Liver (tissue), 3 donors: ENCODE results near the gene TRIO.

Source experiments
- EGR1 ChIP-seq, 2 donors: IDR thresholded peaks; 2 replicates each; pipeline ENCODE4 v1.6.1; 2016 to 2018; ENCODE audit warnings: antibody characterized with exemption in 2 of 2, low read depth in 2 of 2
- HNF4G ChIP-seq: IDR thresholded peaks from 2 replicates; pipeline ENCODE4 v1.6.1; 2016; ENCODE audit warnings: antibody characterized with exemption
- JUND ChIP-seq, 2 donors: IDR thresholded peaks; 2 replicates each; pipeline ENCODE4 v1.6.1; 2016; ENCODE audit warnings: antibody characterized with exemption in 2 of 2
- NR2F2 ChIP-seq: IDR thresholded peaks from 2 replicates; pipeline ENCODE4 v1.6.1; 2016; ENCODE audit warnings: antibody characterized with exemption
- RAD21 ChIP-seq, 2 donors: IDR thresholded peaks; 2 replicates each; pipeline ENCODE4 v1.6.1; 2016; ENCODE audit warnings: antibody characterized with exemption in 2 of 2, mild to moderate bottlenecking in 2 of 2
- RXRA ChIP-seq, 2 donors: IDR thresholded peaks; 2 replicates each; pipeline ENCODE4 v1.6.1; 2017 to 2018; ENCODE audit warnings: antibody characterized with exemption in 2 of 2, mild to moderate bottlenecking in 1 of 2
- SP1 ChIP-seq: IDR thresholded peaks from 2 replicates; pipeline ENCODE4 v1.6.1; 2018; ENCODE audit warnings: antibody characterized with exemption, mild to moderate bottlenecking
- YY1 ChIP-seq: IDR thresholded peaks from 2 replicates; pipeline ENCODE4 v1.6.1; 2016; ENCODE audit warnings: antibody characterized with exemption, mild to moderate bottlenecking
- TF ChIP-seq, protein P1 (sequence below): fragments of 150-350 bp; IDR thresholded peaks from 2 replicates; pipeline ENCODE4 v1.5.1; 2017; ENCODE audit warnings: improper control_type of control experiment, low read depth, low read length; ENCODE audit not compliant: missing input control
- TF ChIP-seq, protein P2 (sequence below): IDR thresholded peaks from 2 replicates; pipeline ENCODE4 v1.6.1; 2016; ENCODE audit warnings: antibody characterized with exemption
- TF ChIP-seq, protein P3 (sequence below): IDR thresholded peaks from 2 replicates; pipeline ENCODE4 v1.6.1; 2016; ENCODE audit warnings: antibody characterized with exemption, mild to moderate bottlenecking
- donor health status: healthy.
- donor health status: healthy.

DNA sequence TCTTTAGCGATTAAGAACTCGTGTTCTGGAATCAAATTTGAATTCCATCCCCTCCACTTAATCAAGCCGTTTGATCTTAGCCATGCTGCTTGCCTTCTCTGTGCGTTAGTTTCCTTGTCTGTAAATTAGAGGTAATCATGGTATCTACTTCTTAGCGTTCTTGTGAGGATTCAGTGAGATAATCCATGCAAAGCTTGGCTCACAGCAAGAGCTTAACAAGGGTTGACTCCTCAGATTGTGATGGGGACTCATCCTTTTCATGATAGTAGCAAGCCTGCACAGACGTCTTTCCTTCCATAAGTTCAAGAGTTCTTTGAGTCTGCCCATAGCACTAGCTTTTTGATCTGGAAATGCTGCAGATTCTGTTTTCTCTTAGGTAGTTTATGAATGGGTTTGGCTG is 72.8 kb downstream of the TRIO start:
- TF ChIP-seq SP1 (no peak), JUND (IDR thresholded peaks at IDR 0.05) (no peak), NR2F2 (no peak), RAD21 (IDR thresholded peaks at IDR 0.05) (no peak), YY1 (no peak), EGR1 (IDR thresholded peaks at IDR 0.05; ENCODE audit: low read depth in 2 of 2) (no peak), RXRA (IDR thresholded peaks at IDR 0.05) (no peak), HNF4G (no peak)
- TF ChIP-seq, protein P1, sequence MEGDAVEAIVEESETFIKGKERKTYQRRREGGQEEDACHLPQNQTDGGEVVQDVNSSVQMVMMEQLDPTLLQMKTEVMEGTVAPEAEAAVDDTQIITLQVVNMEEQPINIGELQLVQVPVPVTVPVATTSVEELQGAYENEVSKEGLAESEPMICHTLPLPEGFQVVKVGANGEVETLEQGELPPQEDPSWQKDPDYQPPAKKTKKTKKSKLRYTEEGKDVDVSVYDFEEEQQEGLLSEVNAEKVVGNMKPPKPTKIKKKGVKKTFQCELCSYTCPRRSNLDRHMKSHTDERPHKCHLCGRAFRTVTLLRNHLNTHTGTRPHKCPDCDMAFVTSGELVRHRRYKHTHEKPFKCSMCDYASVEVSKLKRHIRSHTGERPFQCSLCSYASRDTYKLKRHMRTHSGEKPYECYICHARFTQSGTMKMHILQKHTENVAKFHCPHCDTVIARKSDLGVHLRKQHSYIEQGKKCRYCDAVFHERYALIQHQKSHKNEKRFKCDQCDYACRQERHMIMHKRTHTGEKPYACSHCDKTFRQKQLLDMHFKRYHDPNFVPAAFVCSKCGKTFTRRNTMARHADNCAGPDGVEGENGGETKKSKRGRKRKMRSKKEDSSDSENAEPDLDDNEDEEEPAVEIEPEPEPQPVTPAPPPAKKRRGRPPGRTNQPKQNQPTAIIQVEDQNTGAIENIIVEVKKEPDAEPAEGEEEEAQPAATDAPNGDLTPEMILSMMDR: no peak
- TF ChIP-seq, protein P2, sequence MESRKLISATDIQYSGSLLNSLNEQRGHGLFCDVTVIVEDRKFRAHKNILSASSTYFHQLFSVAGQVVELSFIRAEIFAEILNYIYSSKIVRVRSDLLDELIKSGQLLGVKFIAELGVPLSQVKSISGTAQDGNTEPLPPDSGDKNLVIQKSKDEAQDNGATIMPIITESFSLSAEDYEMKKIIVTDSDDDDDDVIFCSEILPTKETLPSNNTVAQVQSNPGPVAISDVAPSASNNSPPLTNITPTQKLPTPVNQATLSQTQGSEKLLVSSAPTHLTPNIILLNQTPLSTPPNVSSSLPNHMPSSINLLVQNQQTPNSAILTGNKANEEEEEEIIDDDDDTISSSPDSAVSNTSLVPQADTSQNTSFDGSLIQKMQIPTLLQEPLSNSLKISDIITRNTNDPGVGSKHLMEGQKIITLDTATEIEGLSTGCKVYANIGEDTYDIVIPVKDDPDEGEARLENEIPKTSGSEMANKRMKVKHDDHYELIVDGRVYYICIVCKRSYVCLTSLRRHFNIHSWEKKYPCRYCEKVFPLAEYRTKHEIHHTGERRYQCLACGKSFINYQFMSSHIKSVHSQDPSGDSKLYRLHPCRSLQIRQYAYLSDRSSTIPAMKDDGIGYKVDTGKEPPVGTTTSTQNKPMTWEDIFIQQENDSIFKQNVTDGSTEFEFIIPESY: no peak
- TF ChIP-seq, protein P3, sequence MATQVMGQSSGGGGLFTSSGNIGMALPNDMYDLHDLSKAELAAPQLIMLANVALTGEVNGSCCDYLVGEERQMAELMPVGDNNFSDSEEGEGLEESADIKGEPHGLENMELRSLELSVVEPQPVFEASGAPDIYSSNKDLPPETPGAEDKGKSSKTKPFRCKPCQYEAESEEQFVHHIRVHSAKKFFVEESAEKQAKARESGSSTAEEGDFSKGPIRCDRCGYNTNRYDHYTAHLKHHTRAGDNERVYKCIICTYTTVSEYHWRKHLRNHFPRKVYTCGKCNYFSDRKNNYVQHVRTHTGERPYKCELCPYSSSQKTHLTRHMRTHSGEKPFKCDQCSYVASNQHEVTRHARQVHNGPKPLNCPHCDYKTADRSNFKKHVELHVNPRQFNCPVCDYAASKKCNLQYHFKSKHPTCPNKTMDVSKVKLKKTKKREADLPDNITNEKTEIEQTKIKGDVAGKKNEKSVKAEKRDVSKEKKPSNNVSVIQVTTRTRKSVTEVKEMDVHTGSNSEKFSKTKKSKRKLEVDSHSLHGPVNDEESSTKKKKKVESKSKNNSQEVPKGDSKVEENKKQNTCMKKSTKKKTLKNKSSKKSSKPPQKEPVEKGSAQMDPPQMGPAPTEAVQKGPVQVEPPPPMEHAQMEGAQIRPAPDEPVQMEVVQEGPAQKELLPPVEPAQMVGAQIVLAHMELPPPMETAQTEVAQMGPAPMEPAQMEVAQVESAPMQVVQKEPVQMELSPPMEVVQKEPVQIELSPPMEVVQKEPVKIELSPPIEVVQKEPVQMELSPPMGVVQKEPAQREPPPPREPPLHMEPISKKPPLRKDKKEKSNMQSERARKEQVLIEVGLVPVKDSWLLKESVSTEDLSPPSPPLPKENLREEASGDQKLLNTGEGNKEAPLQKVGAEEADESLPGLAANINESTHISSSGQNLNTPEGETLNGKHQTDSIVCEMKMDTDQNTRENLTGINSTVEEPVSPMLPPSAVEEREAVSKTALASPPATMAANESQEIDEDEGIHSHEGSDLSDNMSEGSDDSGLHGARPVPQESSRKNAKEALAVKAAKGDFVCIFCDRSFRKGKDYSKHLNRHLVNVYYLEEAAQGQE: no peak
